Chondrocyte (in vitro differentiated cells): Measurements from ENCODE around the gene BIN1. TPM values are rescaled to one million over a fixed set of nuclear protein-coding genes. Genes with fewer than 3 reads are reported as not detected.

Experiments
- DNase-seq: peaks from one replicate; pipeline ENCODE4 v3.0.0; 2021; ENCODE audit warnings: mixed read lengths, low spot score
- H3K27ac Mint-ChIP-seq: one replicate; pipeline ENCODE4 v1.8.0; 2021; ENCODE audit warnings: mild to moderate bottlenecking, moderate library complexity, mixed read lengths; ENCODE audit not compliant: unreplicated experiment
- H3K27me3 Mint-ChIP-seq: 2 replicates; pipeline ENCODE4 v1.8.0; 2021; ENCODE audit warnings: low read depth, mixed read lengths
- H3K36me3 Mint-ChIP-seq: 2 replicates; pipeline ENCODE4 v1.8.0; 2021; ENCODE audit warnings: low read depth, mixed read lengths
- H3K4me1 Mint-ChIP-seq: 2 replicates; pipeline ENCODE4 v1.8.0; 2021; ENCODE audit warnings: low read depth, mild to moderate bottlenecking, mixed read lengths
- H3K4me3 Mint-ChIP-seq: one replicate; pipeline ENCODE4 v1.8.0; 2021; ENCODE audit warnings: mild to moderate bottlenecking, moderate library complexity, mixed read lengths; ENCODE audit not compliant: unreplicated experiment
- H3K9me3 Mint-ChIP-seq: 2 replicates; pipeline ENCODE4 v1.8.0; 2021; ENCODE audit warnings: low read depth, mixed read lengths
- CTCF ChIP-seq: fragments of 200-600 bp; sonication (generic); IDR thresholded peaks from 2 replicates; pipeline ENCODE4 v1.5.0; 2021; ENCODE audit warnings: antibody characterized with exemption, mild to moderate bottlenecking, moderate library complexity
- total RNA-seq: library from RNA; stranded (reverse); gene quantifications from 3 replicates; pipeline ENCODE4 v1.2.1, GENCODE V29; 2021

BIN1 gene
- total RNA-seq, 1 donor from 2014 or later: 64.0 TPM

GRCh38 chr2:127080938-127081755, 25.8 kb downstream of the BIN1 start:
- Mint-ChIP-seq H3K27ac (no peak overlapping the region), H3K9me3 (no peaks in the 10 kb centered on the region), H3K27me3 (no peaks in the 10 kb centered on the region), H3K4me3 (no peak overlapping the region), H3K4me1 (peaks cover 77% of the 10 kb centered on the region), H3K36me3 (peaks cover 1% of the 10 kb centered on the region)
- TF ChIP-seq CTCF: no peak
- DNase-seq: no peak

- peaks cover 1% of the 10 kb centered on the region for H3K36me3 Mint-ChIP-seq
- H3K9me3 Mint-ChIP-seq: no peaks in the 10 kb centered on the region
- H3K4me1 Mint-ChIP-seq: peaks cover 71% of the 10 kb centered on the region
- H3K4me3 Mint-ChIP-seq: no peak overlapping the region
- H3K27me3 Mint-ChIP-seq: no peaks in the 10 kb centered on the region
- no peak for DNase-seq
- TF ChIP-seq CTCF: no peak
- H3K27ac Mint-ChIP-seq: no peak overlapping the region
Observed at GRCh38 chr2:127080226-127080937, 26.6 kb downstream of the BIN1 start.

- no peak overlapping the region for H3K4me3 Mint-ChIP-seq
Observed at GRCh38 chr2:127079358-127079920, 27.5 kb downstream of the BIN1 start.

GRCh38 chr2:127078666-127079270, 28.2 kb downstream of the BIN1 start:
- peaks cover 1% of the 10 kb centered on the region for H3K36me3 Mint-ChIP-seq
- no peak for DNase-seq
- no peak overlapping the region for H3K4me3 Mint-ChIP-seq
- H3K4me1 Mint-ChIP-seq: peaks cover 68% of the 10 kb centered on the region
- no peaks in the 10 kb centered on the region for H3K9me3 Mint-ChIP-seq
- no peak overlapping the region for H3K27ac Mint-ChIP-seq
- TF ChIP-seq CTCF: no peak
- H3K27me3 Mint-ChIP-seq: no peaks in the 10 kb centered on the region

More at GRCh38 chr2:127079358-127079920, 27.5 kb downstream of the BIN1 start:
- Mint-ChIP-seq H3K27ac (no peak overlapping the region), H3K9me3 (no peaks in the 10 kb centered on the region), H3K36me3 (peaks cover 1% of the 10 kb centered on the region), H3K27me3 (no peaks in the 10 kb centered on the region), H3K4me1 (peaks cover 69% of the 10 kb centered on the region)
- no peak for DNase-seq
- no peak for TF ChIP-seq CTCF

- no peak overlapping the region for H3K27ac Mint-ChIP-seq
- H3K36me3 Mint-ChIP-seq: peaks cover 1% of the 10 kb centered on the region
- no peak for TF ChIP-seq CTCF
- no peaks in the 10 kb centered on the region for H3K9me3 Mint-ChIP-seq
- DNase-seq: no peak
- H3K4me3 Mint-ChIP-seq: no peak overlapping the region
- H3K4me1 Mint-ChIP-seq: peaks cover 64% of the 10 kb centered on the region
- no peaks in the 10 kb centered on the region for H3K27me3 Mint-ChIP-seq
Observed at GRCh38 chr2:127078028-127078427, 28.9 kb downstream of the BIN1 start.
